ENCODE measurements around the gene TBC1D19. TPM values are rescaled to one million over a fixed set of nuclear protein-coding genes. Genes with fewer than 3 reads are reported as not detected.

The TBC1D19 gene
- total and polyA plus RNA-seq, 2 of the 4 experiments (the other 2 are of a cell fraction), result 9.9 to 17.6 TPM

GRCh38 chr4:26782168-26782829 is 198.4 kb downstream of the TBC1D19 start:
- dilution Hi-C loops (cut with HindIII; ENCODE audit: low sequenced_read_pairs, unreplicated experiment) (no loop called here), intact Hi-C loops (cut with micrococcal nuclease) (no loop called here), in situ Hi-C loops (cut with MboI; ENCODE audit: low sequenced_read_pairs) (no loop called here)
- H3K27me3 ChIP-seq (ENCODE audit: control insufficient read depth, insufficient read depth, low read length), result no peaks in the 10 kb centered on the region
- H3K27ac ChIP-seq (ENCODE audit: insufficient read depth, low read length), result no peak overlapping the region
- H2BK15ac ChIP-seq (ENCODE audit: low read depth, low read length), result no peak overlapping the region
- no peak overlapping the region for H4K8ac ChIP-seq (ENCODE audit: low read depth in 2 of 2, low read length in 2 of 2)
- no peak overlapping the region for H2BK120ac ChIP-seq (ENCODE audit: low read depth, low read length)
- H4K5ac ChIP-seq (ENCODE audit: low read depth, low read length), result no peak overlapping the region
- no CpG with 5 or more reads among the region's 3 CpGs for WGBS, 2 experiments (ENCODE audit: extremely low coverage in 2 of 2, insufficient read length in 1 of 2)
- H3K9ac ChIP-seq (ENCODE audit: low read depth, low read length), result no peak overlapping the region
- no peak overlapping the region for H3K56ac ChIP-seq (ENCODE audit: extremely low read depth, insufficient read depth, low read length)
- H4K20me1 ChIP-seq (ENCODE audit: insufficient read depth, low read length), result no peaks in the 10 kb centered on the region
- H3K18ac ChIP-seq (ENCODE audit: low read depth, low read length), result no peak overlapping the region
- H3K4me3 ChIP-seq (ENCODE audit: insufficient read depth, low read depth, low read length), result no peak overlapping the region
- no peak for TF ChIP-seq CEBPB (IDR thresholded peaks at IDR 0.05; ENCODE audit: low read depth, low read length)
- no peak for TF ChIP-seq MXI1 (IDR thresholded peaks at IDR 0.05; ENCODE audit: borderline replicate concordance, low read depth, low read length)
- TF ChIP-seq MAZ (IDR thresholded peaks at IDR 0.05; ENCODE audit: borderline replicate concordance, low read depth, low read length), result no peak
- no peak for TF ChIP-seq NFE2L2 (IDR thresholded peaks at IDR 0.05; ENCODE audit: low read depth, low read length)
- no peak for TF ChIP-seq MAFK (IDR thresholded peaks at IDR 0.05; ENCODE audit: low read depth, low read length)
- TF ChIP-seq CTCF (conservative IDR thresholded peaks at IDR 0.05; ENCODE audit: low read depth, low read length), result no peak
- no peak overlapping the region for H4K91ac ChIP-seq (ENCODE audit: insufficient read depth, low read depth, low read length)
- CTCF ChIA-PET, result no interaction called here
- no peak overlapping the region for H3K4ac ChIP-seq (ENCODE audit: low read depth, low read length)
- H3K9me3 ChIP-seq (ENCODE audit: control insufficient read depth, insufficient read depth, low read length), result no peaks in the 10 kb centered on the region
- H3K36me3 ChIP-seq (ENCODE audit: control insufficient read depth, insufficient read depth, low read length), result no peaks in the 10 kb centered on the region
- POLR2A ChIA-PET (ENCODE audit: unreplicated experiment), result no interaction called here
- peaks cover under 1% of the 10 kb centered on the region for H3K9me1 ChIP-seq (ENCODE audit: insufficient read depth, low read length)
- H2BK20ac ChIP-seq (ENCODE audit: low read depth, low read length), result no peak overlapping the region
- no peak; the same call in 1 of the 2 replicates for ATAC-seq (ENCODE audit: low read depth)
- no peak overlapping the region for H3K4me2 ChIP-seq (ENCODE audit: low read depth, low read length)
- no TSS peak for BruUV-seq (replicated peaks)
- no peak overlapping the region for H2AK9ac ChIP-seq (replicated peaks; ENCODE audit: low read depth, low read length, poor library complexity)
- H3K4me1 ChIP-seq (ENCODE audit: control insufficient read depth, insufficient read depth, low read length), result peaks cover 5% of the 10 kb centered on the region
- H2BK5ac ChIP-seq (ENCODE audit: low read depth, low read length, poor library complexity, severe bottlenecking), result no peak overlapping the region
- H3K23ac ChIP-seq (ENCODE audit: low read depth, low read length), result no peak overlapping the region
- H2AFZ ChIP-seq (replicated peaks; ENCODE audit: low read length, poor library complexity), result no peak overlapping the region
- no peak overlapping the region for H3K14ac ChIP-seq (replicated peaks; ENCODE audit: low read depth, low read length)
- H3K79me1 ChIP-seq (ENCODE audit: low read depth in 1 of 2, low read length in 2 of 2), result no peaks in the 10 kb centered on the region
- H2AK5ac ChIP-seq (ENCODE audit: low read depth, low read length), result no peak overlapping the region
- no peak for DNase-seq

Data from IMR-90 (cell line).